Jurkat, Clone E6-1 (cell line): ENCODE measurements around the gene SEPTIN11.
A peak's percentile ranks its signal among the peaks of the same experiment; 100 is the strongest.
"Not testable (repeated sequence)": the region's sequence is repeated elsewhere in the genome, so short reads cannot be mapped to it uniquely, and the experiment has no call there.

Experiments
- DNase-seq: peaks from one replicate; pipeline ENCODE4 v3.0.0-alpha.2; 2011; ENCODE audit warnings: low read depth, low spot score
- H3K4me3 ChIP-seq: 2 replicates; pipeline ENCODE4 v1.5.1; 2011; ENCODE audit warnings: mild to moderate bottlenecking, low read length, control low read depth, moderate library complexity

The SEPTIN11 gene

GRCh38 chr4:76950956-76951671, 1.6 kb downstream of the SEPTIN11 start:
- DNase-seq, result no peak
- H3K4me3 ChIP-seq, result peak overlapping the region; percentile 76

DNA sequence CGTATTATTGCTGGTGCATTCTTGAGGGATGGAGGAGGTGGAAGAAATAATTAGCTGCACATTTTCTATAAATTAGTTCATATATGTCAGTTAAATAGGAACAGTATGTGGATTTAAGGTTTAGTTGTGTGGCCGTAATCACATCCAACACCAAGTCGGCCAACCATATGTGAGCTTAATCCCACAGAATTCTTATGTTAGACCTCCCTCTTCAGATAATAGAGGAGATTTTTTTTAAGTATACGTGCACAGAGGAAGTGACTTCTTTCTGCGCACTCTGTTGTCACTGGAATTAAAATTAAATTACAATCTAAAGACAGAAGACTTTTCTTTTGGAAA, 2.1 kb downstream of the SEPTIN11 start:
- DNase-seq, result no peak
- H3K4me3 ChIP-seq, result no peak overlapping the region

GRCh38 chr4:76952071-76952470, 2.5 kb downstream of the SEPTIN11 start:
- DNase-seq, result no peak
- no peak overlapping the region for H3K4me3 ChIP-seq

- no peak overlapping the region for H3K4me3 ChIP-seq
- DNase-seq, result no peak
Observed at GRCh38 chr4:76952656-76953582, 3.4 kb downstream of the SEPTIN11 start.

GRCh38 chr4:76953956-76954355, 4.4 kb downstream of the SEPTIN11 start:
- DNase-seq, result no peak
- no peak overlapping the region for H3K4me3 ChIP-seq

DNA sequence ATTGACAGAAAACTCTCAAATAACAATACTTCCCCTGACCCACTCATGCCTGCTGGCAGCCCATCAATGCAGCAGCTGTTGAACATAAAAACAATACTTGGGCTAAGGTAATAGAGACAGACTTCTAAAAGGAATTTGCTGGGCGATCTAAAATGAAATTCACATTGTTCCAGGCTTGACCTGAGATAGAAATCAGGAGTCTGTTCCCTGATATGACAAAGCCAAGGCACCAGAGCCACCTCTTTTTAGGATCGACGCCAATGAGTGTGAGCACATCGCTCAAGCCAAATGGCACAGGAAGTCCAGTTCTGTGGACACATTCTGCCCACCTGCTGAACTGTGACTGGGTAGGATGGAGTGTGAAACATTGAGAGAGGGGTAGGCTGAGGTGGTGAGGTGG, 4.9 kb downstream of the SEPTIN11 start:
- no peak overlapping the region for H3K4me3 ChIP-seq

DNA sequence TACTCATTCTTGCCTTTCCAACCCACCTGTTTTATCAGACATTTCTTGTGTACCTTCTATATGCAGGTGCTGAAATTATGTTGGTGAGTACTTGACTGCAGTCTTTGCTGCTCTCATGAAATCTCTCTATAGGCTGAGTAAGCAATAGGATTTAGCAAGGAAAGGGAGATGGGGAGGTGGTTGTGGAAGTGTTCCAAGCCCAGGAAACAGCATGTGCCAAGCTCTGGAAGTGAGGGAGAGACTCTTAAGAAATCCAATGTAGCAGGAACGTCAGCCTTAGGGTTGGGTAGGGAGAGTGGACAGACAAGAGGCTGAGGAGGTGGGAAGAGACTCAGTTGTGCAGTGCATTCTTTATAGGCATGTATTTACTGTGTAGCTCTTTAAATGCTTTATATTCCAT, 5.6 kb downstream of the SEPTIN11 start:
- DNase-seq, result no peak
- H3K4me3 ChIP-seq, result no peak overlapping the region

More for the DNA sequence above, 4.9 kb downstream of the SEPTIN11 start:
- DNase-seq, result no peak

DNA sequence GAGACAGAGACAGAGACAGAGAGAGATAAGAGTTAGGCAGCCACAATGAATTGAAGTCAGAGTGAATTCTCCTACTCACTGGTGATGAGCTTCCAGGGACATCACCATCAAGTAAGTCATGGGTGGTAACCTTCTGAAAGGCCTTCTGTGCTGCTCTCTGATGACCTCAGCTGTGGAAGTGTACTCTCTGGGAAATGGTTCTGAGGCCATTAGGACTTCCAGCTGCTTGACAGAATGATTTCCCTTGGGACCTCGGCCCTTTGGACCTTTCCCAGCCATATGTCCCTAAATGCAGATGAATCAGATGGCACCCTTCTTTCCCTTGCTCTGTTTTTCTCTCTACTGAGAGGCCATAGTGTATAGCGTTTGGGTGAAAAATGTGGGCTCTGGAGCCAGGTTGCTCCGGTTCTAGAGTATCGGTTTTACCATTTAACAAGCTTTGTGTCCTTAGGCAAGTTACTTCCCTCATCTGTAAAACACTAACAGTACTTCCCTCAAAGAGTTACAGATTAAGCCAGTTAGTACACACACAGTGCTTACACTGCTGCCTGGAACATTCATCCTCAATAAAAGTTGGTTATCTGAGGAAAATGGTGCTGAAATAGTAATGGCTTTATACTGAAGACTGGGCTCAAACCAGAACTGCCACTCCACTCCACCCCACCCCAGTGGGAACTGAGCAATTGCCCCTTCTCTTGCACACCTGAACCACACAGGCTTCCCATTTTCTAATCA, 7.6 kb downstream of the SEPTIN11 start:
- DNase-seq, result no peak
- H3K4me3 ChIP-seq, result no peak overlapping the region

DNA sequence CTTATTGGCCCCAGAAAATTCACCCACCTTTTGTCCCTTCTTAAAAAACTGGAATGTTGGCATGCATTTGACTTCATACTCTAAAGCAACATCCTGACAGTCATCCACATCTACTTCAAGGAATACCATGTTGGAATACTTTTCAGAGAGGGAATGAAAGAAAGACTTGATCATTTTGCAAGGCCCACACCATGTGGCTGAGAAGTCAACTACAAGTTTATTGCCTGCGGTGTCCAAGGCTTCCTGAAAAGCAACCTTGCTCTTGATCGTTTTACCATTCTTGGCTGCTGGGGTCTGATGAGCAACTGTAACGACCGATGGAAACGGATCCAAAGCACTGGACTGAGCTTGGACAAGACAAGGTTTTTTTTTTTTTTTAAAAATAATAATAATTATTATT, 9.3 kb downstream of the SEPTIN11 start:
- no peak for DNase-seq
- no peak overlapping the region for H3K4me3 ChIP-seq

- no peak for DNase-seq
- H3K4me3 ChIP-seq, result no peak overlapping the region
Observed at GRCh38 chr4:76960014-76960413, 10.5 kb downstream of the SEPTIN11 start.

GRCh38 chr4:76962406-76963130, 13.0 kb downstream of the SEPTIN11 start:
- no peak overlapping the region for H3K4me3 ChIP-seq
- no peak for DNase-seq

- H3K4me3 ChIP-seq, result no peak overlapping the region
- no peak for DNase-seq
Observed at GRCh38 chr4:76963131-76963750, 13.7 kb downstream of the SEPTIN11 start.

DNA sequence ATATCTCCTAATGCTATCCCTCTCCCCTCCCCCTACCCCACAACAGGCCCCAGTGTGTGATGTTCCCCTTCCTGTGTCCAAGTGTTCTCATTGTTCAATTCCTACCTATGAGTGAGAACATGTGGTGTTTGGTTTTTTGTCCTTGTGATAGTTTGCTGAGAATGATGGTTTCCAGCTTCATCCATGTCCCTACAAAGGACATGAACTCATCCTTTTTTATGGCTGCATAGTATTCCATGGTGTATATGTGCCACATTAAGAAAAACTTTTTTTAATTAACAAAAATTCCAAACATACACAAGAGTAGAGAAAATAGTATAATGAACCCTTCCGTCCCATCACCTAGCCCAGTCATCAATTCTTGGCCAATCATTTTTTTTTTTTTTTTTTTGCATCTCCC, 14.4 kb downstream of the SEPTIN11 start:
- H3K4me3 ChIP-seq, DNase-seq: not testable (repeated sequence)

DNA sequence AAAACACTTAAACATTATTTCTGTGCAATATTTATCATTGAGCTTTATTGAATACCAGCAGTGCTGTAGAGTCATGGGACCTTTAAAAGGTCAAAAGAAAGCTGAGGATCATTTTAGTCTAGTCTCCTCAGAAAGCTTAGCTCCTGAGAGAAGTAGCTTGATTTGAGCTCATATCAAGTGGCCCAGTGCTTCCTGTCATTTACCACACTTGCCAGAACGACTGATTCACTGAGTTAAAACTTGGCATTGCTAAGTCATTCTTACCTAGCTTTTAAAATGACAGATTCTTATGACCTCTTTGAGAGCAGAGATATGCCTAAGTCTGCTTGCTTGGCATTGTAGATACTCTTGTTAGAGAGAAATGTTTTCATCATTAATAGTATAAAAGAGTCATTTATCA, 15.2 kb downstream of the SEPTIN11 start:
- H3K4me3 ChIP-seq, result no peak overlapping the region
- DNase-seq, result peak; percentile 24

DNA sequence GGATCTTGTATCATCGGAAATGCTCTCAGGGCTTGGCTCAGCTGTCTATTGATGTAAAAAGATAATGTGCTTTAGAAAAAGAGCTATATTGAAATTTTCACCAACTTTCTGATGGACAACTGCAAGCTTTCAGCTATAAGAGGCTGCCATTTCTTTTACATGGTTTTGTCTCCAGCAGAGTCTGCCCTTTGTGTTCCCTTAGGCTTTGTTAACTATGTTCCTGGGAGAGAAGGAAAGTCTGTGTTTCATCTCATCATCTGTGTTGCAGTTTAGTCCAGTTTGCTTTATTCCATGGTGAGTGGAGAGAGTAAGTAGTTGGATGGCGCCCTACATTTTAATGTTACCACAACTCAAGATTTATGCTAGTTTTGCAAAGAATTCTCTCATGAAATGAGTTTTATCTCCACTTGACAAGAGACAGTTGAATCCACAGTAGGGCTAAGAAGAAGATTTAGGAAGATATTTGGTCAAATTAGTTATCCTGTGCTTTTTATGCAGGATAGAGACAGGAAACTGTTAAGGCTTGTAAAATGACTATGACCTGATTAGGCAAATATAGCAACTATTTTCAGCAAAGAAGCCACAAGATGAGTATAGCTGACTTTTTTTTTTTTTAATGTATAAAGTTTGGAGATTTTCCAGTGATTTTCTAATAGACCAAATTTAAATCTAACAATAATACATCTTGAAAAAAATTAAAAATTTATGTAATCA, 16.5 kb downstream of the SEPTIN11 start:
- no peak overlapping the region for H3K4me3 ChIP-seq
- no peak for DNase-seq

DNA sequence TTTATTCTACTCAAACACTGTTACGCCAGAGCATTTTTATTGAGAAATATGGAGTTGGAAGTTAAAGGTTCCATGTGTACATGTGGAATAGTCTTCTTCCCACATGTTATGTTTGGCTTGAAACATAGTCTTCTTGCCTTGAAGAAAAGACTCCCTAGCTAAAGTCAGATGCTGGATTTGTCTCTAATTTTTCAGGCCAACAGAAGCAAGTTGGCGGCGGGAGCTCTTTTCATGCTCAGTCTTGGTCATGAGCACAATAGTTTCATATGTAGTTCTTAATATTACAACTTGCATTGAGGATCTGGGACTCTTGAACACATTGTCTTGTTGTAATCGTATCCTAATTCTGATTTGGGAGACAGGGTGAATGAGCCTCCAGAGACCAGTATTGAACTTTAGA, 19.4 kb downstream of the SEPTIN11 start:
- no peak for DNase-seq

GRCh38 chr4:76969495-76969894, 19.9 kb downstream of the SEPTIN11 start:
- no peak for DNase-seq
- no peak overlapping the region for H3K4me3 ChIP-seq

More for the DNA sequence above, 19.4 kb downstream of the SEPTIN11 start:
- no peak overlapping the region for H3K4me3 ChIP-seq

- no peak for DNase-seq
- no peak overlapping the region for H3K4me3 ChIP-seq
Observed at GRCh38 chr4:76969941-76970529, 20.5 kb downstream of the SEPTIN11 start.
